Ishikawa (cell line): ENCODE measurements around the gene IGFALS.

Experiments
- CEBPB ChIP-seq: IDR thresholded peaks from 2 replicates; pipeline ENCODE4 v1.6.1; 2012
- CREB1 ChIP-seq: IDR thresholded peaks from 2 replicates; pipeline ENCODE4 v1.6.1; 2012; ENCODE audit warnings: low read depth
- EGR1 ChIP-seq: IDR thresholded peaks from 2 replicates; pipeline ENCODE4 v1.6.1; 2012
- EP300 ChIP-seq: IDR thresholded peaks from 2 replicates; pipeline ENCODE4 v1.6.1; 2012; ENCODE audit warnings: borderline replicate concordance
- FOXM1 ChIP-seq: IDR thresholded peaks from 2 replicates; pipeline ENCODE4 v1.6.1; 2012; ENCODE audit warnings: low read depth, borderline replicate concordance
- NFIC ChIP-seq: IDR thresholded peaks from 2 replicates; pipeline ENCODE4 v1.6.1; 2012
- RAD21 ChIP-seq: IDR thresholded peaks from 2 replicates; pipeline ENCODE4 v1.6.1; 2012; ENCODE audit warnings: low read depth
- TAF1 ChIP-seq: IDR thresholded peaks from 2 replicates; pipeline ENCODE4 v1.6.1; 2012; ENCODE audit warnings: low read depth, mild to moderate bottlenecking
- TCF12 ChIP-seq: IDR thresholded peaks from 2 replicates; pipeline ENCODE4 v1.6.1; 2012; ENCODE audit warnings: low read depth
- TEAD4 ChIP-seq: IDR thresholded peaks from 2 replicates; pipeline ENCODE4 v1.6.1; 2012
- YY1 ChIP-seq: IDR thresholded peaks from 2 replicates; pipeline ENCODE4 v1.6.1; 2012; ENCODE audit warnings: low read depth
- ZBTB7A ChIP-seq: IDR thresholded peaks from 2 replicates; pipeline ENCODE4 v1.6.1; 2012; ENCODE audit warnings: low read depth
- TF ChIP-seq, protein P1 (sequence below): IDR thresholded peaks from 2 replicates; pipeline ENCODE4 v1.6.1; 2012
- TF ChIP-seq, protein P2 (sequence below): IDR thresholded peaks from 2 replicates; pipeline ENCODE4 v1.6.1; 2012; ENCODE audit warnings: low read depth, mild to moderate bottlenecking
- TF ChIP-seq, protein P3 (sequence below): IDR thresholded peaks from 2 replicates; pipeline ENCODE4 v1.6.1; 2012

Gene IGFALS

DNA sequence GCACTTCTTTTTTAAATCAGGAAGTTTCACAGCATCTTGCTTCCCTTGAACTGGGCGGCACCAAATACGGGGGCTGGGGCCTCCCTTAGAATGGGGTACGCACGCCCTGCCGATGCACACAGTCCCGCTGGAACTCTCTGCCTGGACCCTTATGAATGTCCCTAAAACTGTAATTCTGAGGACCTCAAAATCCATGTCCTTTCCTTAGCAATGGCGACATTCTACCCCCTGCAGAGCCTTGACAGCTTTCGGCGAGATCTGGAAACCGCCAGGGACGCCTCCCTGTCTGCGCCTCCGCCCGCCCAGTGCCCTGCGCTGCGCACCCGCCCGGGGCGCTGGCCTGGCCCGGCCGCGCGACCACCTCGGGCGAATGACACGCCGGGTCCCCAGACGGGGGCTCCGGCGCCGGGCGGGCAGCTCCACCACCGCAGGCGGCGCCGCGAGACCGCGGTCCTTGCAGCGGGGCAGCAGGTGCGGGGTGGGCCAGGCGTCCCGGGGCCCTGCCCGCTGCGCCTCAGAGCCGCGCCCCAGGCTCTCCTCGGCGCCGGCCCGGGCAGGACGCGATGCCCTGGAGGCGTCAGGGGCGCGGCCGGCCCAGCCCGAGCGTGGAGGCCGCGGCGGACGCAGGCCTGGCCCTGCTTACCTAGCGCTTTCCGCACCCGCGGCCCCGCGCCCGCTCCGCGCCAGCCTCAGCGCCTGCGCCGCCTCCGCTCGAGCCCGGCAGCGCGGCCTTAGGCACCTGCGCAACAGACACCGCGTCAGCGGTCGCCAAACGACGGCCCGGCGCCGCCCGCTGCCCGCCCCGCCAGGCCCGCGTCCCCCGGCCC lies 32.6 kb upstream of the IGFALS start:
- TF ChIP-seq YY1 = no peak; the same call in 1 of the 2 replicates
- no peak for TF ChIP-seq CEBPB
- TF ChIP-seq TCF12 = no peak
- TF ChIP-seq EP300 = no peak
- no peak for TF ChIP-seq CREB1
- TF ChIP-seq, protein P1, sequence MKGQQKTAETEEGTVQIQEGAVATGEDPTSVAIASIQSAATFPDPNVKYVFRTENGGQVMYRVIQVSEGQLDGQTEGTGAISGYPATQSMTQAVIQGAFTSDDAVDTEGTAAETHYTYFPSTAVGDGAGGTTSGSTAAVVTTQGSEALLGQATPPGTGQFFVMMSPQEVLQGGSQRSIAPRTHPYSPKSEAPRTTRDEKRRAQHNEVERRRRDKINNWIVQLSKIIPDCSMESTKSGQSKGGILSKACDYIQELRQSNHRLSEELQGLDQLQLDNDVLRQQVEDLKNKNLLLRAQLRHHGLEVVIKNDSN = no peak
- no peak for TF ChIP-seq ZBTB7A
- TF ChIP-seq RAD21 = no peak
- TF ChIP-seq TEAD4 = no peak
- no peak for TF ChIP-seq NFIC
- TF ChIP-seq, protein P2, sequence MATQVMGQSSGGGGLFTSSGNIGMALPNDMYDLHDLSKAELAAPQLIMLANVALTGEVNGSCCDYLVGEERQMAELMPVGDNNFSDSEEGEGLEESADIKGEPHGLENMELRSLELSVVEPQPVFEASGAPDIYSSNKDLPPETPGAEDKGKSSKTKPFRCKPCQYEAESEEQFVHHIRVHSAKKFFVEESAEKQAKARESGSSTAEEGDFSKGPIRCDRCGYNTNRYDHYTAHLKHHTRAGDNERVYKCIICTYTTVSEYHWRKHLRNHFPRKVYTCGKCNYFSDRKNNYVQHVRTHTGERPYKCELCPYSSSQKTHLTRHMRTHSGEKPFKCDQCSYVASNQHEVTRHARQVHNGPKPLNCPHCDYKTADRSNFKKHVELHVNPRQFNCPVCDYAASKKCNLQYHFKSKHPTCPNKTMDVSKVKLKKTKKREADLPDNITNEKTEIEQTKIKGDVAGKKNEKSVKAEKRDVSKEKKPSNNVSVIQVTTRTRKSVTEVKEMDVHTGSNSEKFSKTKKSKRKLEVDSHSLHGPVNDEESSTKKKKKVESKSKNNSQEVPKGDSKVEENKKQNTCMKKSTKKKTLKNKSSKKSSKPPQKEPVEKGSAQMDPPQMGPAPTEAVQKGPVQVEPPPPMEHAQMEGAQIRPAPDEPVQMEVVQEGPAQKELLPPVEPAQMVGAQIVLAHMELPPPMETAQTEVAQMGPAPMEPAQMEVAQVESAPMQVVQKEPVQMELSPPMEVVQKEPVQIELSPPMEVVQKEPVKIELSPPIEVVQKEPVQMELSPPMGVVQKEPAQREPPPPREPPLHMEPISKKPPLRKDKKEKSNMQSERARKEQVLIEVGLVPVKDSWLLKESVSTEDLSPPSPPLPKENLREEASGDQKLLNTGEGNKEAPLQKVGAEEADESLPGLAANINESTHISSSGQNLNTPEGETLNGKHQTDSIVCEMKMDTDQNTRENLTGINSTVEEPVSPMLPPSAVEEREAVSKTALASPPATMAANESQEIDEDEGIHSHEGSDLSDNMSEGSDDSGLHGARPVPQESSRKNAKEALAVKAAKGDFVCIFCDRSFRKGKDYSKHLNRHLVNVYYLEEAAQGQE = no peak
- TF ChIP-seq FOXM1 = no peak
- TF ChIP-seq EGR1 = no peak
- TF ChIP-seq, protein P3, sequence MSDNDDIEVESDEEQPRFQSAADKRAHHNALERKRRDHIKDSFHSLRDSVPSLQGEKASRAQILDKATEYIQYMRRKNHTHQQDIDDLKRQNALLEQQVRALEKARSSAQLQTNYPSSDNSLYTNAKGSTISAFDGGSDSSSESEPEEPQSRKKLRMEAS = no peak; the same call in 1 of the 2 replicates
- TF ChIP-seq TAF1 = no peak

DNA sequence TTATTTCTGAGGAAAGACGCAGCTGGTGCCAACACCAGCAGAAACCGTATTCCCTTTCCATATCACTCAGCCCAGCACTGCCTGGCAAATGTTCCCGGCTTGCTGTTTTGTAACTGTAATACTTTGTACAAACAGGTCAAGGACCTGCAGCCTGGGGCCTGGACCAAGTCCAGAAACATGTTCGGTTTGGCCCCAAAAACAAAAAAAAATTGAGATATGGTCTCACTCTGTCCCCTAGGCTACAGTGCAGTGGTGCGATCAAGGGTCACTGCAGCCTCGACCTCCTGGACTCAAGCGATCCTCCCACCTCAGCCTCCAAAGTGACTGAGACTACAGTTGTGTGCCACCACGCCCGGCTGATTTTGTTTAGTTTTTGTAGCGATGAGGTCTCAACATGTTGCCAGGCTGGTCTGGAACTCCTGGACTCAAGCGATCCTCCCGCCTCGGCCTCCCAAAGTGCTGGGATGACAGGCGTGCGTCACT lies 31.9 kb upstream of the IGFALS start:
- TF ChIP-seq EP300 (no peak), RAD21 (no peak), TEAD4 (no peak), TCF12 (no peak), CEBPB (no peak)
- TF ChIP-seq, protein P1 = no peak

DNA sequence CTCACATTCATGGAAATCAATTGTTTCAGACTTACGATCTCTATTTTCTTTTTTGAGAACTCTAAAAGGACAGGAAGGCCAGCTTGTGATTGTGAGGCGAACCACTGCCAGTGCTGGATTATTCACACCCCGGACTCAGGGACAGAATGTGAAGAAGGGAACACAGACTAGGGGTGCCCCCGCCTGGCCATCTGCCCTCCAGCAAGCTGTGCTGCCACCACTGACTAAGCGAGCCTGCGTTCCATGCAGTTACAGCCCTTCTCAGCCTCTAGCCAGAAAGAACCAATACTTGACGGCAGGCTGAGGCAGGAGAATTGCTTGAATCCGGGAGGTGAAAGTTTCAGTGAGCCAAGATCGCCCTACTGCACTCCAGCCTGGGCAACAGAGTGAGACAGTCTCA lies 30.3 kb upstream of the IGFALS start:
- TF ChIP-seq FOXM1 (no peak), TEAD4 (no peak), RAD21 (peak; percentile 17; the same call in 1 of the 2 replicates)

DNA sequence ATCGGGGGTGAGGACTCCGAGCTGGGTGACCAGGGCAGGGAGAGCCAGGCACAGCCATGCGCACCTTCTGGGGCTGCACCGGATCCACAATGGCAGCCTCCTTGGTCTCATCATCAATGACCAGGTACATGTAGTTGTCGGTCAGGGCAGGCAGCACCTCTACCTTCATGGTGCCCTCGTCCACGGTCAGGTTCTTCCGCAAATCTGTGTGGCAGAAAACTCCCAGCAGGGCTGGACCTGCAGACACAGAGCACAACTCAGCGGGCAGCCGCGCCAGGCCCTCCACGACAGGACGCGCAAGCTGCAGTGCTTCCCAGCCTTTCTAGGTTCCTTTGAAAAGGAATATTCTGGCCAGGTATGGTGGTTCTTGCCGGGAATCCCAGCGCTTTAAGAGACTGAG lies 29.3 kb upstream of the IGFALS start:
- no peak for TF ChIP-seq RAD21
- no peak for TF ChIP-seq NFIC
- TF ChIP-seq TEAD4 = no peak
- TF ChIP-seq FOXM1 = no peak
- TF ChIP-seq EGR1 = no peak
- TF ChIP-seq, protein P3 = no peak
- TF ChIP-seq TAF1 = no peak
- no peak for TF ChIP-seq EP300
- TF ChIP-seq, protein P2 = no peak
- no peak for TF ChIP-seq ZBTB7A
- TF ChIP-seq, protein P1 = no peak
- no peak for TF ChIP-seq CREB1
- no peak for TF ChIP-seq YY1
- TF ChIP-seq CEBPB = no peak
- TF ChIP-seq TCF12 = no peak

DNA sequence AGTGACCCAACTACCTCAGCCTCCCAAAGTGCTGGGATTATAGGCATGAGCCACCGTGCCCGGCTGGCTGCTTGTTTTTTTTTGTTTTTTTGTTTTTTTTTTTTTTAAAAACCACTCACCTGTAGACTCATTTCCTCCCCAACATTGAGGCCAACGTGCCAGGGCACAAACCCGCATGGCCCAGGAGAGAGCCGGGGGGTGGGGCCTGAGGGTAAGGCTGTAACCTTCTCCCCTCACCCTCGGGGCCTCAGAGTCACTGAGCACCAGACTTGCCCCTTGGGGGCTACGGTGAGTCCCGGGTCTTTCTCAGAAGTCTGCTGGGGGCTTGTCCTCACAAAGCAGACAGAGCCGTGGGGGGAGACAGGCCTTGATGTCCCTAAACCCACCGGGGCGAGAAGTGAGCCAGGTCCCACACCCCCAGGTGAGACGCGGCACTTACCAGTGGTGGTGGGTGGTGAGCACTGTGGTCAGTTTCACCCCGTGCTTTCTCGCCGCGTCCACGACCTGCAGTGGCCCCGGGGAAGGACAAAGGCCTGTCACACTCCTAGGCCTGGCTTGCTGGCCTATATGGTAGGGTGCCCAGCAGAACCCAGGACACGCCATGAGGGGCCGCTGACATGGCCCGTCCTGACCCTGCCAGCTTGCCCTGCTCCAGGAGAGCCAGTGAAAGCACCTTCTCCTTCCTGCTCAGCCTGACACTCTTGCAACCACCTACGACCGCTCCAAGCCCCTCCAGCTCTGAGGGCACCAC lies 28.5 kb upstream of the IGFALS start:
- TF ChIP-seq RAD21 (no peak), NFIC (no peak), TEAD4 (no peak), EP300 (no peak), ZBTB7A (no peak), YY1 (no peak), FOXM1 (no peak), TAF1 (no peak), EGR1 (no peak), CEBPB (no peak), CREB1 (no peak), TCF12 (no peak)
- TF ChIP-seq, protein P3 = no peak
- TF ChIP-seq, protein P2 = no peak
- TF ChIP-seq, protein P1 = no peak
